Measurements from ENCODE around the gene REM1.
"Not testable (repeated sequence)": the region's sequence is repeated elsewhere in the genome, so short reads cannot be mapped to it uniquely, and the experiment has no call there.

REM1 gene

DNA sequence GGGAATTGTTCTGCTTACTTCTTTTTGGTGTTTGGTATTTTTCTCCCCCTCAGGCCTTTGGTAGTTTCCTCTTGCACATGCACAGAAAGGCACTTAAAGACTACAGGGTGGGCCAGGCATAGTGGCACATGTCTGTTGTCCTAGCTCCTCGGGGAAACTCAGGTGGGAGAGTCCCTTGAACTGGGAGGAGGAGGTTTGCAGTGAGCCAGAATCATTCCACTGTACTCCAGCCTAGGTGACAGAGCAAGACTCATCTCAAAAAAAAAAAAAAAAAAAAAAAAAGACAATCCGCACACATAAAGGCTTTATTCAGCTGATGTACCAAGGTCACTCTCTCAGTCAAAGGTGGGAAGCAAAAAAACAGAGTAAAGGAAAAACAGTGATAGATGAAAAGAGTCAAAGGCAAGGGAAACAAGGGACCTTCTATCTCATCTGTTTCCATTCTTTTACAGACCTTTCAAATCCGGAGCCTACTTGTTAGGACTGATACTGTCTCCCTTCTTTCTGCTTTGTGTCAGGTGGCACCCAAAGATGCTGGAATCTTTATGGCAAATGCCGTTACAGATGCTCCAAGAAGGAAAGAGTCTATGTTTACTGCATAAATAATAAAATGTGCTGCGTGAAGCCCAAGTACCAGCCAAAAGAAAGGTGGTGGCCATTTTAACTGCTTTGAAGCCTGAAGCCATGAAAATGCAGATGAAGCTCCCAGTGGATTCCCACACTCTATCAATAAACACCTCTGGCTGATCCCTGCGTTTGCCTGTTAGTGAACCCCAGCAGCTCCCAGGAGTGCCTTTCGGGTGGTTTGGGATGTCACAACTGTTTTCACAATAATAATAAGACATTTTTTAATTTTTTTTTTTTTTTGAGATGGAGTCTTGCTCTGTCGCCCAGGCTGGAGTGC lies 25.3 kb upstream of the REM1 start:
- H3K9me3 ChIP-seq (ENCODE audit: control insufficient read depth, insufficient read depth, low read length), result no peaks in the 10 kb centered on the region
- H3K9me2 ChIP-seq (replicated peaks; ENCODE audit: control insufficient read depth, low read length), result no peaks in the 10 kb centered on the region
- peaks cover 3% of the 10 kb centered on the region; the same call in 1 of the 2 replicates for H3K27me3 ChIP-seq (ENCODE audit: control insufficient read depth, low read length)
- no peaks in the 10 kb centered on the region for H4K20me1 ChIP-seq (ENCODE audit: control insufficient read depth, insufficient read depth, low read depth, low read length)
- no peak overlapping the region for H3K27ac ChIP-seq (ENCODE audit: low read depth, low read length)
- peaks cover 7% of the 10 kb centered on the region for H3K4me1 ChIP-seq (ENCODE audit: control insufficient read depth, low read length)
- H3K79me2 ChIP-seq (ENCODE audit: control insufficient read depth, low read length), result no peaks in the 10 kb centered on the region
- no peaks in the 10 kb centered on the region for H3F3A ChIP-seq (ENCODE audit: control insufficient read depth, insufficient read depth)
- TF ChIP-seq EZH2phosphoT487 (IDR thresholded peaks at IDR 0.05; ENCODE audit: borderline replicate concordance, low read length), result no peak
- TF ChIP-seq, protein P1, sequence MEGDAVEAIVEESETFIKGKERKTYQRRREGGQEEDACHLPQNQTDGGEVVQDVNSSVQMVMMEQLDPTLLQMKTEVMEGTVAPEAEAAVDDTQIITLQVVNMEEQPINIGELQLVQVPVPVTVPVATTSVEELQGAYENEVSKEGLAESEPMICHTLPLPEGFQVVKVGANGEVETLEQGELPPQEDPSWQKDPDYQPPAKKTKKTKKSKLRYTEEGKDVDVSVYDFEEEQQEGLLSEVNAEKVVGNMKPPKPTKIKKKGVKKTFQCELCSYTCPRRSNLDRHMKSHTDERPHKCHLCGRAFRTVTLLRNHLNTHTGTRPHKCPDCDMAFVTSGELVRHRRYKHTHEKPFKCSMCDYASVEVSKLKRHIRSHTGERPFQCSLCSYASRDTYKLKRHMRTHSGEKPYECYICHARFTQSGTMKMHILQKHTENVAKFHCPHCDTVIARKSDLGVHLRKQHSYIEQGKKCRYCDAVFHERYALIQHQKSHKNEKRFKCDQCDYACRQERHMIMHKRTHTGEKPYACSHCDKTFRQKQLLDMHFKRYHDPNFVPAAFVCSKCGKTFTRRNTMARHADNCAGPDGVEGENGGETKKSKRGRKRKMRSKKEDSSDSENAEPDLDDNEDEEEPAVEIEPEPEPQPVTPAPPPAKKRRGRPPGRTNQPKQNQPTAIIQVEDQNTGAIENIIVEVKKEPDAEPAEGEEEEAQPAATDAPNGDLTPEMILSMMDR (IDR thresholded peaks at IDR 0.05; ENCODE audit: low read depth, low read length, poor library complexity, severe bottlenecking), result no peak
- H3K36me3 ChIP-seq (ENCODE audit: control insufficient read depth, low read length), result no peaks in the 10 kb centered on the region
- H3K4me3 ChIP-seq (ENCODE audit: low read length), result no peak overlapping the region
- no peak overlapping the region for H3K4me2 ChIP-seq (ENCODE audit: low read length)

DNA sequence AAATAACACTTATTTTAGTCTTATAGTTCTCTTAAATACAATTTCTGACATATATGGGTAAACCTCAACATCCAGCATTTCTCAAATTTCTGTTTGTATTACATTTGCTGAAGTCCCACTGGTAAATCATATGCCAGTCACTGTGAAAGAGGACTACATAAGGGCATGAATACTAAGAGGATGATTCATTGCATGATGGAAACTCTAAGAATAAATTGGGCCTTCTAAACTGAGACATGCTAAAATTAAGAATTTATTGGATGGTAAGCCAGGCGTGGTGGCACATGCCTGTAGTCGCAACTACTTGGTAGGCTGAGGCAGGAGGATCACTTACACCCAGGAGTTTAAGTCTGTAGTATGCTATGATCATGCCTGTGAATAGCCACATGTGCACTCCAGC lies 22.5 kb upstream of the REM1 start:
- H3K4me1 ChIP-seq (ENCODE audit: control insufficient read depth, low read length), result peaks cover 7% of the 10 kb centered on the region
- no peaks in the 10 kb centered on the region for H3K9me3 ChIP-seq (ENCODE audit: control insufficient read depth, insufficient read depth, low read length)
- no peaks in the 10 kb centered on the region for H3K79me2 ChIP-seq (ENCODE audit: control insufficient read depth, low read length)
- H3K4me3 ChIP-seq (ENCODE audit: low read length), result no peak overlapping the region
- no peaks in the 10 kb centered on the region for H4K20me1 ChIP-seq (ENCODE audit: control insufficient read depth, insufficient read depth, low read depth, low read length)
- H3K27ac ChIP-seq (ENCODE audit: low read depth, low read length), result no peak overlapping the region
- H3K36me3 ChIP-seq (ENCODE audit: control insufficient read depth, low read length), result no peaks in the 10 kb centered on the region
- H3K27me3 ChIP-seq (ENCODE audit: control insufficient read depth, low read length), result peaks cover 3% of the 10 kb centered on the region; the same call in 1 of the 2 replicates
- no peak for TF ChIP-seq EZH2phosphoT487 (IDR thresholded peaks at IDR 0.05; ENCODE audit: borderline replicate concordance, low read length)
- TF ChIP-seq, protein P1 (IDR thresholded peaks at IDR 0.05; ENCODE audit: low read depth, low read length, poor library complexity, severe bottlenecking), result no peak
- H3K4me2 ChIP-seq (ENCODE audit: low read length), result no peak overlapping the region
- H3K9me2 ChIP-seq (replicated peaks; ENCODE audit: control insufficient read depth, low read length), result no peaks in the 10 kb centered on the region
- H3F3A ChIP-seq (ENCODE audit: control insufficient read depth, insufficient read depth), result no peaks in the 10 kb centered on the region

DNA sequence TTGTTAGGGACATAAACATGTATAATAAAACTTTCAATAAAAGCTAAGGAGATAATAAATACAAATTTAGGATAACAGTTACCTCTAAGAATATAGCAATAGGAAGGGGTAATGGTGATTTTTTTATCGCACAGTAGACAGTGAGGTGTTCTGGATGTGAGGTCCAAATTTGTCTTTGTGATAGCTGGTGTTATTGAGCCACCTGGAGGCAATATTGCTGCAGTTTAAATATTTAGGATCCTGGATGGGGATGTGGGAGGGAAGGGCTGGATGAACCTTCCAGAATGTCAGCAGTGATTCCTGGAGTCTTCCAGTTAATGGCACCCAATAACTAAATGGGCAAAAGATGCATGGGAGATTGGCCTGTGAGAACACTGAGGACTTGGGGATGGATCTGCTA lies 20.7 kb upstream of the REM1 start:
- Histone ChIP-seq H3K79me2 (ENCODE audit: control insufficient read depth, low read length) (no peaks in the 10 kb centered on the region), H3F3A (ENCODE audit: control insufficient read depth, insufficient read depth) (no peaks in the 10 kb centered on the region), H3K4me2 (ENCODE audit: low read length) (no peak overlapping the region), H3K4me3 (ENCODE audit: low read length) (no peak overlapping the region), H3K36me3 (ENCODE audit: control insufficient read depth, low read length) (no peaks in the 10 kb centered on the region), H3K27ac (ENCODE audit: low read depth, low read length) (no peak overlapping the region), H3K4me1 (ENCODE audit: control insufficient read depth, low read length) (peaks cover 7% of the 10 kb centered on the region), H3K9me2 (replicated peaks; ENCODE audit: control insufficient read depth, low read length) (no peaks in the 10 kb centered on the region), H3K9me3 (ENCODE audit: control insufficient read depth, insufficient read depth, low read length) (no peaks in the 10 kb centered on the region), H4K20me1 (ENCODE audit: control insufficient read depth, insufficient read depth, low read depth, low read length) (no peaks in the 10 kb centered on the region), H3K27me3 (ENCODE audit: control insufficient read depth, low read length) (peaks cover 3% of the 10 kb centered on the region; the same call in 1 of the 2 replicates)
- no peak for TF ChIP-seq EZH2phosphoT487 (IDR thresholded peaks at IDR 0.05; ENCODE audit: borderline replicate concordance, low read length)
- TF ChIP-seq, protein P1 (IDR thresholded peaks at IDR 0.05; ENCODE audit: low read depth, low read length, poor library complexity, severe bottlenecking), result no peak

DNA sequence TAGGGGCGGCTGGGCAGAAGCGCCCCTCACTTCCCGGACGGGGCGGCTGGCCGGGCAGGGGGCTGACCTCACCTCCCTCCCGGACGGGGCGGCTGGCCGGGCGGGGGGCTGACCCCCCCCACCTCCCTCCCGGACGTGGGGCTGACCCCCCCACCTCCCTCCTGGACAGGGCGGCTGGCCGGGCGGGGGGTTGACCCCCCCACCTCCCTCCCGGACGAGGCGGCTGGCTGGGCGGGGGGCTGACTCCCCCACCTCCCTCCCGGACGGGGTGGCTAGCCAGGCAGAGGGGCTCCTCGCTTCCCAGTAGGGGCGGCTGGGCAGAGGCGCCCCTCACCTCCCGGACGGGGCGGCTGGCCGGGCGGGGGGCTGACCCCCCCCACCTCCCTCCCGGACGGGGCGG lies 4.1 kb upstream of the REM1 start:
- H3K36me3 ChIP-seq (ENCODE audit: control insufficient read depth, low read length); H3K27ac ChIP-seq (ENCODE audit: low read depth, low read length); H3K27me3 ChIP-seq (ENCODE audit: control insufficient read depth, low read length); H3K4me2 ChIP-seq (ENCODE audit: low read length); H3K4me3 ChIP-seq (ENCODE audit: low read length); H3K79me2 ChIP-seq (ENCODE audit: control insufficient read depth, low read length); H4K20me1 ChIP-seq (ENCODE audit: control insufficient read depth, insufficient read depth, low read depth, low read length); H3K9me2 ChIP-seq (replicated peaks; ENCODE audit: control insufficient read depth, low read length); H3K9me3 ChIP-seq (ENCODE audit: control insufficient read depth, insufficient read depth, low read length); H3F3A ChIP-seq (ENCODE audit: control insufficient read depth, insufficient read depth): not testable (repeated sequence)
- H3K4me1 ChIP-seq (ENCODE audit: control insufficient read depth, low read length), result peaks cover 21% of the 10 kb centered on the region

Data from DOHH2 (cell line).